Fibroblast of skin of right biceps (primary cell): ENCODE measurements around the gene RITA1.
"Not testable (repeated sequence)": the region's sequence is repeated elsewhere in the genome, so short reads cannot be mapped to it uniquely, and the experiment has no call there.

Experiments used
- DNase-seq: peaks from one replicate; pipeline ENCODE4 v3.0.0-alpha.2; 2013

The RITA1 gene

DNA sequence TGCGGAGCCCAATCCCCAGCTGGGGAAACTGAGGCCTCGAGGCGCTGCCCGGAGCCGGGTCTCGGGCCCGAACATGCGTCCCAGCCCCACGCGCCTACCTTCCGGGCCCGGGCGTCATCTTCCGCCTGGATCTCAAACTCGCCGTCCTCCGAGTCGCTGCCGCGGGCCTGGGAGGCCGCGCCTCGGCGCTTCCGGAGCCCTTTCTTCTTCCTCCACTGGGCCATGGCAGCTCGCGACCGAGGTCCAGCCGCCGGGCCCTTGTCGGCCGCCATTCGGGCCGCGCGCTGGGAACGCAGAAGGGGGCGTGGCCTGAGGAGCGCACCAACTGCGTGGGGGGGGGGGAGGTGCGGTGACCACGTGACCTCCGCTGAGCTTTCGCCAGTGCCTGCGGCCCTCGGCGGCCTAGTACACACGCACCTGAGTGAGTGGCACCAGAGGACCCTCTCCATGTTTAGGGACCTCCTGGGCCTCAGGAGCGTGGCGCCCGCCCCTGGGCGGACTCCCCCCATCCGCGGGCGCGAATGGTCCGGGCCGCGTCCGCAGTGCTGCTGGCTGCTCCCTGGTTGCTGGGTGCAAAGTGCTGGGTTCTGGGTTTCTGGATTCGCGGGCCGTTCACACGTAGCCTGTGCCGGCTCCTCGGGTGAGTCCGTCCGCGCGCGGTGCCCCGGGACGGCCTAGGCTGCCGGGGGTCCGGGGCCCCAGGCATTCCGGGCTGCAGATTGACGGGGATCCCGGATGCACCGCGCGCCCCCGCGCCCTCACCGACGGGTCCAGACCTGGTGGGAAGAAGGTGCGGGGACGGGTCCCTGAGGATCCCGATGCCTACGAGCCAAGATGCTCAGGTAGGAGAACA, at the start of gene RITA1, which contains the start of gene DDX54:
Gene RITA1, plus strand, starts transcription at position 542 of the 853 bp plus-strand sequence. CDS start 1,026 bp downstream, outside the sequence.
Gene DDX54, minus strand, starts transcription at position 299 of the 853 bp plus-strand sequence. Its CDS starts 27 bp downstream, at position 272.
- peak; percentile 77 for DNase-seq

DNA sequence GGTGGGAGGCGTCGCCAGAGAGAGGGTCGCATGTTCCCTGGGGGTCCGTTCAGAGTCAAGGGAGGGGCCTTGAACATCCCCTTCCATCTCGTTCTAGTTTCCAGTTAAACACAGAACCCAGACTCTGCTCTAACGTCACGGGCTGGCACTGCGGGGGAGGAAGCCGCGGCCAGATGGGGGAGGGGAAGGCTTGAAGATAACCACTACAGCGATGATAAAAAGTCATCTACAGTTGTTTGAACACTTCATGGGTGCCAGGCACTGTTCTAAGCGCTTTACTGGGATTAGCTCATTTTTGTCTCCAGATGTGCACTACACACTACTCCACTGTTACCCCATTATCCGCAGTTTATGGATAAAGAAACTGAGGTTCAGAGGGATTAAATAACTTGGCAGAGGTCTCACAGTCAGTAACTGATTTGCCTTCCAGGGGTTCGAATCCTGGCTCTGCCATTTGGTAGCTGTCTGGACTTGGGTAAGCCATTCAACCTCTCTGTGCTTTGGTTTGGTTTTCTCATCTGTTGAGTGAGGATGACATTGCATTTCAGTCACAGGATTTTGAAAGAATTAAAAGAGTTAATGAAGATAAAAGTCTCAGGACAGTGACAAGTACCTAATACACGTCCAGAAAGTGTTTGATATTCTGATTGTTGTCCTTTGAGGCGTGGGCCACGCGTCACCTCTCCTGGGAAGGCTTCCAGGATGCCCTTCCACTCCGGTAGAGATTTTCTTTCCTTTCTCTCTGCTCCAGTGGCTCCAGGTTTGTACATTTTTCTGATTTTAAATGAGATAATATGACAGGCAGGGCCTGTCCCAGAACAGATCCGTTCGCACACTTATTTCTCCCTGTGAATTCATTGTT, 49.2 kb upstream of the RITA1 start:
- no peak for DNase-seq

DNA sequence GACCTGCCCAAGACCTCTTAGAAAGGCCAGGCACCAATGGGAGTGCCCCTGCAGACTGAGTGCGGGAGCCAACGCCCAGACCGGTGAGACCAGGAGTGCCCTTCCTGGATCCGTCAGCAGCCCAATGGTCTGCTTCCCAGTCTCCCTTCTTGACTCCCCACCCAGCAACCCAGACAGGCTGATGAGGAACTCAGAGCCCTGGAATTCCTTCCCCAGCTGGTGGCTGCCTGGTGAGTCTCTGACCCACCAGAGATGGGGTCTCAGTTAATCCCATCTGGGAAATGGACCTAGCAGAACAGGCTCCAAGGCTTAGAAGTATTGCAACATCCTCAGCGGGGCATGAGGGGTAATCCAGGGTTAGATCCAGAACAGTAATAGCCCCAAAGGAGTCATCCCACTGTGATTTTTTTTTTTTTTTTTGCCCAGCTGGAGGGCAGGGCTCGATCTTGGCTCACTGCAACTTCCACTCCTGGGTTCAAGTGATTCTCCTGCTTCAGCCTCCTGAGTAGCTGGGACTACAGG, 48.5 kb upstream of the RITA1 start:
- DNase-seq: no peak

GRCh38 chr12:113137861-113138783, 47.4 kb upstream of the RITA1 start:
- no peak for DNase-seq

DNA sequence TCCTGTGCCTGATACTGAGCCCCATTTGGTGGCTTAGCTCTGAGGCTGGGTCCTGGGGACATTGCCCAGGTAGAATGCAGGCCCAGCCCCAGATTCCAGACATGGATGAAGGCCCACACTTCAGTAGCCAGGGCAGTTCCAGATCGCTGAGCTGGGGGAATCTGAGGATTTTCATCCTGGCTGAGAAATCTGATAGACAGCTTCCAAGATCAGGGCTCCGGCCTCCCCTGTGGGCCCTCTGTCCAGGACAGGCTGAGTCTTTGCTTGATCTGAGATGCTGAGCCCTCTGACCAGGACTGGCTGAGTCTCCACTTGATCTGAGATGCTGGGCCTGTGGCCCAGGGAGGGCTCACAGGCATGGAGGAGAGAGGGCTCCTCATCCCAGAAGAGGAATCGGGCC, 46.7 kb upstream of the RITA1 start:
- no peak for DNase-seq

DNA sequence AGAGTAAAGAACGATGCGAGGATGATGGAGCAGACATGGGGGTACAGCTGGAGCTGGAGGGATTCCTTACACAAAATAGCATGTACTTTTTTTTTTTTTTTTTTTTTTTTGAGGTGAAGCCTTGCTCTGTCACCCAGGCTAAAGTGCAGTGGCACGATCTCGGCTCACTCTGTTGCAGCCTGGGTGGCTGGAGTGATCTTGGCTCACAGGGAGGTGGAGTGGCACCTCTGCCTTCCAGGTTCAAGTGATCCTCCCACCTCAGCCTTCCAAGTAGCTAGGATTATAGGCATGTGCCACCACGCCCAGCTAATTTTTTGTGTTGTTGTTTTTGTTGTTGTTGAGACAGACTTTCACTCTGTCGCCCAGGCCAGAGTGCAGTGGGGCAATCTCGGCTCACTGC, 44.8 kb upstream of the RITA1 start:
- no peak for DNase-seq

DNA sequence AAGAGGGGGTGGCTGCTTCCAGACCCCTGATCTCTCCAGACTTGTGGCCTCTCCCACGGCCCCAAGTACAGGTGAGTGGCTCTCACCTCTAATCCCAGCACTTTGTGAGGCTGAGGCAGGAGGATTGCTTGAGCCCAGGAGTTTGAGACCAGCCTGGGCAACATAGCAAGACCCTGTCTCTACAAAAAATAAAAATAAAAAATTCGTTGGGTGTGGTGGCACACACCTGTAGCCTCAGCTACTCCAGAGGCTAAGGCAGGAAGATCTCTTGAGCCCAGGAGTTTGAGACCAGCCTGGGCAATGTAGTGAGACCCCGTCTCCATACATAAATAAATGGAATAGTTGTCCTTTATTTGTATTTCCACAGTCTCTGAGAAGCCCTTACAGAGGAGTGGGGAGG, 43.8 kb upstream of the RITA1 start:
- DNase-seq: not testable (repeated sequence)

DNA sequence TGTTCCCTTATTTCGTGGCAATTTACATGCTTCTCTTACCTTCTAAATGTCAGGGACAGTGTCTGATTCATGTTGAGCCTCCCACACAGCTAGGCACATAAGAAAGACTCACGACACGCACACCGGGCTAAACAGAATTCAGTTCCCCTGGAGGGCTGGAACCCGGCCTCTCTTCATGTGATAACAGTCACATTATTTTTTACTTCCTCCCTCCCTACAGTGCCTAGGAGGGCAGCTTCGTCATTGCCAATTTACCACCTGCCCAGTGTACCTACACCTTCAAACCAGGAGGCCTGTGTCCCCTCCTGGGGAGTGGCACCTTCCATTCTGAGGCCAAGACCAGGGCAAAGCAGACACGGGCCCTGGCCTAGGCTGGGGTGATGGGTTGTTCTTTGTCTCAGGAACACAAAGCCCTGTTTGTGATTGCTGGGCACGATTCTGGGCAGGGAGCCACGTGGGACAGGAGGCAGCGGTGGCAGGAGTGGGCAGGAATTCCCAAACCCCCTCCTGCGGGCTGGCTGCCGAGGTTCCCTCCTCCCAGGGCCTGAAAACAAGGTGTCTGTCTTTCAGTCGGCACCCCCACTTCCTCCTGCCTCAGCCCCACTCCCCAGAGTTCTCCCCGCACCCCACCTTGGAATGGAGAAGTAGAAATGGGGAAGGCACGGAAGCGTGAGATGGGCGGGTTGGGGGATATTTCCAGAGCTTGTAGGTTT, 43.2 kb upstream of the RITA1 start:
- no peak for DNase-seq

- no peak for DNase-seq
These were observed 42.6 kb upstream of the RITA1 start for GRCh38 chr12:113142886-113143332.

DNA sequence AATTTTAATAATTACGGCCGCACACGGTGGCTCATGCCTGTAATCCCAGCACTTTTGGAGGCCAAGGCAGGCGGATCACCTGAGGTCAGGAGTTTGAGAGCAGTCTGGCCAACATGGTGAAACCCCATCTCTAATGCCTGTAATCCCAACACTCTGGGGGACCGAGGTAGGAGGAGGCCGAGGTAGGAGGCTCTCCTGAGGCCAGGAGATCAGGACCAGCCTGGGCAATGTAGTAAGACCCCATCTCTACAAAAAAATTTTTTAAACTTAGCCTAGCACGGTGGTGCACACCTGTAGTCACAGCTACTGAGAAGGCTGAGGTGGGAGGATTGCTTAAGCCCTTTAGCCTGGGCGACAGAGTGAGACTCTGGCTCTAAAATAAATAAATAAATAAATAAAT, 41.6 kb upstream of the RITA1 start:
- DNase-seq: no peak

GRCh38 chr12:113144806-113145205, 40.7 kb upstream of the RITA1 start:
- no peak for DNase-seq

- no peak for DNase-seq
These were observed 39.6 kb upstream of the RITA1 start for GRCh38 chr12:113145720-113146551.

DNA sequence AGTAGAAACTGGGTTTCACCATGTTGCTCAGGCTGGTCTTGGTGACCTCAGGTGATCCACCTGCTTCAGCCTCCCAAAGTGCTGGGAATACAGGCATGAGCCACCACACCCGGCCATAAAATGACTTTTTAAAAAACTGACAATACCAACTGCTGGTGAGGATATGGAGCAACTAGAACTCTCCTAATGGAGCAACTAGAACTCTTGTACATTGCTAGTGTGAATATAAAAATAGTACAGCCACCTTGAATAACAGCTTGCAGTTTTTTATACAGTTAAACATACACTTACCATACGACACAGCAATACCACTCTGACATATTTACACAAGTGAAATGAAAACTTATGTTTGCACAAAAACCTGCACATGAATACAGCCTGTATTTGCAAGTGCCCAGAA, 38.5 kb upstream of the RITA1 start:
- DNase-seq: no peak

DNA sequence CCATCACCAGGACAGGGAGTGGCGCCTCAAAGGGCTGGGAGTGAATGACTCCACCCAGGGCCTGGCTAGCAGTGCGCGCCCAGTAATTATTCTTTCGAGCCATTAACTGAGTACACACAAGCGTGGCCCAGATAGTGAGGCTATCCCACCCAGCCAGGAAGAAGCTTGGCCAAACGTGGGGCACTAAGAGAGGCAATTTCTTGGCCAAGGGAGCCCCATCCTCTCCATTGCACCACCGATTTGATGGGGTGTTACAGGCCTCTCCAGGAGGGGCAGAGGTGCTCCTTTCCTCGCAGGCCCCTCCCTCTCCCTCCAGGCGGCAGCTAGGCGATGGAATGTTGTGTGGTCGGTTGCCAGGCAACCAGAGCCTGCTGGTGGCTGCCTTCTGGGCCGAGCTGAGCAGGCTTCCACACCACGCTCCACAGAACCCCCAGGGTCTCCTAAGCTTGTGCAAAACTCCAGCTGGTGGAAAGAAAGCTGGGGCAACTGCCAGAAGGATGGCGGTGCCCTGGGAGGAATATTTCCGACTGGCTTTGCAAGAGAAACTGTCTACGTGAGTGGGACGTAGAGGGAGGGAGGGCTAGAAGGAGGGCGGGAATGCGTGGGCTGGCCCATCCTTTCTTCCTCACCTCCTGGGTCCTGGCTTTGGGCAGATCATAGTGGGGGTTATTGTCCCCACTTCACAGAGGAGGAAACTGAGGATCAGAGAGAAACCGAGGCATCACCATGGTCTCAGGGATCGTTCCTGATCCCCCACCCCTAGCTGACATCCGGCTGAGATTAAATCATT, 36.0 kb upstream of the RITA1 start, which contains the start of gene CFAP73:
Gene CFAP73, plus strand, starts transcription at position 364 of the 790 bp plus-strand sequence. Its CDS starts 134 bp downstream, at position 498.
- DNase-seq: peak; percentile 86

DNA sequence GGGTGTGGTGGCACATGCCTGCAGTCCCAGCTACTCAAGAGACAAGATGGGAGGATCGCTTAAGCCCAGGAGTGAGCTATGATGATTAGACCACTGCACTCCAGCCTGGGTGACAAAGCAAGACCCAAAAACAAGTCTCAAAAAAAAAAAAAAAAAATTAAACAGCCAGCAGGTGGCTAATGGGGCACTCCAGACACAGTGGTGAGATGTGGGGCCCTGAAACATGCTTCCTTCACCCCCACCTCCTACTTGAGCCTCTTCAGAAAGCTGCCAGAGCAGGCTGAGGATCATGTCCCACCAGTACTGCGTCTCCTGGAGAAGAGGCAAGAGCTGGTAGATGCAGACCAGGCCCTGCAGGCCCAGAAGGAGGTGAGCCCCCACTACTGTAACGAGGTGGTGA, 33.9 kb upstream of the RITA1 start:
- DNase-seq: no peak

DNA sequence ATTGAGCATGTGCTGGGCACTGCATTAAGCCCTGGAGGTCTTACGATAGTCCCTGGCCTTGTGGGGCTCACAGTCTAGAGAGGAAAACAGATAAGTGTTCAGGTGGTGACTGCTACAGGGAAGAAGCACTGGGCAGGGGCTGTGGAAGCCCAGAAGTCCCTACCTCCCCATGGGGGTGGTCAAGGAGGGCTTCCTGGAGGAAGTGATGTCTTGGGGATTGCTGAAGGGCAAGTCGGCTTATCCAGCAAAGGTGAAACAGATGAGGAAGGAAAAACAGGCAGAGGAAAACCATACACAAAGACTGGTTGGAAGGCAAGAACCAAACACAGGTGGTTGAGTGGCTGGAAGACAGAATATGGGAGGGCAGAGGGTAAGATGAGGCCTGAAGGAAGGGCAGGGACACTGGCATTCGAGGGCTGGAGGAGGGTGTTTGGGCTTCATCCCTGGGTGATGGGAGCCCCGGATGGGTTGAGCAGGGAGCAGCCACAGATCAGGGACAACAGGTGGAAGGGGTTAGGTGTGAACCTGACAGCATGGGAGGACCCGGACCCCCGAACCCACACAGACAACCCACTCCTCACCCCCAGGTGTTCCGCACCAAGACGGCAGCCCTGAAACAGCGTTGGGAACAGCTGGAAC, 33.2 kb upstream of the RITA1 start:
- no peak for DNase-seq

GRCh38 chr12:113152835-113153814, 32.4 kb upstream of the RITA1 start:
- DNase-seq: peak; percentile 70
